Endodermal cell (in vitro differentiated cells): ENCODE results near the gene ZHX3. TPM values are rescaled to one million over a fixed set of nuclear protein-coding genes. Genes with fewer than 3 reads are reported as not detected.

ENCODE experiments used
- DNase-seq: peaks from one replicate; pipeline ENCODE4 v3.0.0-alpha.2; 2017
- H3K27ac ChIP-seq: 2 replicates; pipeline ENCODE4 v1.5.1; 2013; ENCODE audit warnings: mild to moderate bottlenecking, low read depth, low read length, moderate library complexity
- H3K27me3 ChIP-seq: 2 replicates; pipeline ENCODE4 v1.6.1; 2013; ENCODE audit warnings: mild to moderate bottlenecking, low read length, moderate library complexity; ENCODE audit not compliant: insufficient read depth, control insufficient read depth, poor library complexity, severe bottlenecking
- H3K36me3 ChIP-seq: 2 replicates; pipeline ENCODE4 v1.7.0; 2013; ENCODE audit warnings: mild to moderate bottlenecking, low read length, moderate library complexity; ENCODE audit not compliant: control insufficient read depth, insufficient read depth
- H3K4me1 ChIP-seq: one replicate; pipeline ENCODE4 v1.7.0; 2013; ENCODE audit warnings: low read length; ENCODE audit not compliant: control insufficient read depth, insufficient read depth
- H3K4me3 ChIP-seq: 2 replicates; pipeline ENCODE4 v1.5.1; 2013; ENCODE audit warnings: mild to moderate bottlenecking, low read length, moderate library complexity
- H3K9ac ChIP-seq: 2 replicates; pipeline ENCODE4 v1.6.1; 2013; ENCODE audit warnings: mild to moderate bottlenecking, low read length, moderate library complexity; ENCODE audit not compliant: poor library complexity, severe bottlenecking; ENCODE audit errors: extremely low read depth
- H3K9me3 ChIP-seq: 2 replicates; pipeline ENCODE4 v1.6.1; 2013; ENCODE audit warnings: mild to moderate bottlenecking, low read length, moderate library complexity; ENCODE audit not compliant: control insufficient read depth
- H3K27ac Mint-ChIP-seq: 2 replicates; pipeline ENCODE4 v1.8.0; 2020; ENCODE audit warnings: mixed read lengths
- H3K27me3 Mint-ChIP-seq: 2 replicates; pipeline ENCODE4 v1.8.0; 2021; ENCODE audit warnings: mild to moderate bottlenecking, mixed read lengths; ENCODE audit not compliant: insufficient read depth
- H3K36me3 Mint-ChIP-seq: 2 replicates; pipeline ENCODE4 v1.8.0; 2020; ENCODE audit warnings: low read depth, mixed read lengths
- H3K4me1 Mint-ChIP-seq: 2 replicates; pipeline ENCODE4 v1.8.0; 2020; ENCODE audit warnings: mixed read lengths
- H3K4me3 Mint-ChIP-seq: 2 replicates; pipeline ENCODE4 v1.8.0; 2020; ENCODE audit warnings: mild to moderate bottlenecking, moderate library complexity, mixed read lengths
- H3K9me3 Mint-ChIP-seq: 2 replicates; pipeline ENCODE4 v1.8.0; 2020; ENCODE audit warnings: mild to moderate bottlenecking, mixed read lengths
- WGBS, 2 experiments: methylation state at CpG; one replicate each; pipeline versions ENCODE4 v1.1.5 to v1.1.7; 2013; ENCODE audit warnings: missing lambda C conversion rate in 2 of 2, mixed read lengths in 1 of 2; ENCODE audit not compliant: insufficient coverage in 1 of 2, insufficient read length in 1 of 2; 5-methylcytosine and 5-hydroxymethylcytosine counted together
- total RNA-seq, 2 donors: library from RNA; stranded (reverse); fragmentation: NEBNext Ultra II Directional in 1 of 2; extraction: Animal tissue kit (Norgen Biotek cat#: 25700) in 1 of 2; gene quantifications; 2 replicates in 1 of 2; 3 replicates in 1 of 2; pipeline ENCODE4 v1.2.1, GENCODE V29; 2021
- TF ChIP-seq, protein P1 (sequence below): fragments of 200-600 bp; sonication (generic); conservative IDR thresholded peaks from 2 replicates; pipeline ENCODE4 v1.5.0; 2021; ENCODE audit warnings: antibody characterized with exemption, mild to moderate bottlenecking

Gene ZHX3
- total RNA-seq, 2 donors from 2014 or later = 5.4 to 5.5 TPM

DNA sequence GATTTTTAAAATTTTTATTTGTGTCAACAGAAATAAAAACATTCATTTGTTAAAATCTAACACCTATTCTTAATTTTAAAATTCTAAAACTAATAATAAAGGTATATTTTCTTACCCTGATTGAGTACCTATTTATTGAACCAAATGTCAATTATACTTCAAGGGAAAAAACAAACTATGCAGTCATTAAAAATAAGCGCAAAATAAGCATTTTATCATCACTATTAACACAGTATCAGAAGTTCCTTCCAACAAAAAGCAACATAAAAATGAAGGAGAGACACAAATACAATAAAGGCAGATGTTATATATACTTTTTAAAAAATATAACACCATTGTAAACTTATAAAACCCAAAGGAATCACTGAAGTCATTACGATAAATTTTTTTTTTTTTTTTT, 52.7 kb downstream of the ZHX3 start:
- no peaks in the 10 kb centered on the region for H3K9me3 Mint-ChIP-seq
- H3K27ac Mint-ChIP-seq = no peak overlapping the region
- 83 to 97% methylated on average over 1 to 2 of the region's 2 CpGs for WGBS, 2 experiments
- H3K36me3 Mint-ChIP-seq = no peaks in the 10 kb centered on the region
- Histone ChIP-seq H3K4me1 (peaks cover 20% of the 10 kb centered on the region), H3K27ac (no peak overlapping the region), H3K4me3 (no peak overlapping the region), H3K36me3 (no peaks in the 10 kb centered on the region), H3K9ac (no peak overlapping the region), H3K27me3 (peaks cover 28% of the 10 kb centered on the region), H3K9me3 (no peaks in the 10 kb centered on the region)
- no peak overlapping the region for H3K4me3 Mint-ChIP-seq
- peaks cover 9% of the 10 kb centered on the region for H3K4me1 Mint-ChIP-seq
- H3K27me3 Mint-ChIP-seq = peaks cover 2% of the 10 kb centered on the region
- TF ChIP-seq, protein P1, sequence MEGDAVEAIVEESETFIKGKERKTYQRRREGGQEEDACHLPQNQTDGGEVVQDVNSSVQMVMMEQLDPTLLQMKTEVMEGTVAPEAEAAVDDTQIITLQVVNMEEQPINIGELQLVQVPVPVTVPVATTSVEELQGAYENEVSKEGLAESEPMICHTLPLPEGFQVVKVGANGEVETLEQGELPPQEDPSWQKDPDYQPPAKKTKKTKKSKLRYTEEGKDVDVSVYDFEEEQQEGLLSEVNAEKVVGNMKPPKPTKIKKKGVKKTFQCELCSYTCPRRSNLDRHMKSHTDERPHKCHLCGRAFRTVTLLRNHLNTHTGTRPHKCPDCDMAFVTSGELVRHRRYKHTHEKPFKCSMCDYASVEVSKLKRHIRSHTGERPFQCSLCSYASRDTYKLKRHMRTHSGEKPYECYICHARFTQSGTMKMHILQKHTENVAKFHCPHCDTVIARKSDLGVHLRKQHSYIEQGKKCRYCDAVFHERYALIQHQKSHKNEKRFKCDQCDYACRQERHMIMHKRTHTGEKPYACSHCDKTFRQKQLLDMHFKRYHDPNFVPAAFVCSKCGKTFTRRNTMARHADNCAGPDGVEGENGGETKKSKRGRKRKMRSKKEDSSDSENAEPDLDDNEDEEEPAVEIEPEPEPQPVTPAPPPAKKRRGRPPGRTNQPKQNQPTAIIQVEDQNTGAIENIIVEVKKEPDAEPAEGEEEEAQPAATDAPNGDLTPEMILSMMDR = no peak
- DNase-seq = no peak

DNA sequence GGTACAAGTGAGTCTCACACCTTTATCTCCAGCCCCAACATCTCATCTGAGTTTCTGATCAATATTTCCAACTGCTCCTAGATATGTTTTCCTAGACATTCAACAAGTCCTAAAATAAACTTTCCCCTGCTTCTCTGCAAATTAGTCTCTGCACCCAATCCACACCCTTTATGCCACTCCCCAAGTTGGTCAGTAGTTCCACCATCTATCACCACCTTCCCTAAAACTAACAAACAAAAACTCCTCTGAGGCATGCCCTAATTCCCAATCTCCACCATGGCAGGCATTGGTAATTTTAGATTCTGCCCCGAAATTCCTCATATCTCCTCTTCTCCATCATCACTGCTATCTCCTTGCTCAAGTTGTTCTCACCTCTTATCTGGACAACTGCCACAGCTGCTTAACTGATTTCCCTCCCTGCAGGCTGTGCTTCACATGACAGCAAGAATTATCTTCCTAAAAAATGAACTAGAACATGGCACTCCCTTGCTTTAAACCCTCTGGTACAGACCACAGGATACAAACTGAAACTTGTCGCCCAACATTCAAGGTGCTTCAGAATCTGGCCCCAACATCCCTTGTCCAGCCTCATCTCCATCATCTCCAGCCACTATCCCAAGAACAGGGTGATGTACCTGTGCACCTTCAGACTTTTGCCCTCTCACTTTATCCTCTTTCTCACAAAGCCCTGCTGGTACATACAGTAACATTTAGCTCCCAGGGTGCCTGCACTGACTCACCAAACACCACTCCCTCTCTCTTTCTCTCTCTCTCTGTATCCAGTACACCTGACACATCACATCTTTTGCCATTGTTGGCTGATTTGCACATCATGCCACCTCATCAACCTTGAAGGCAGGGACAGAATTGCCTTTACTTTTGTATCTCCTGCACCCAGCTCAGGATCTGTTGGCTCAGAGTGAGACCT, 55.5 kb downstream of the ZHX3 start:
- 77 to 88% methylated on average over 2 of the region's 2 CpGs for WGBS, 2 experiments
- TF ChIP-seq, protein P1 = no peak
- Histone ChIP-seq H3K27me3 (peaks cover 15% of the 10 kb centered on the region), H3K27ac (no peak overlapping the region), H3K9ac (no peak overlapping the region), H3K4me1 (peaks cover 20% of the 10 kb centered on the region), H3K4me3 (no peak overlapping the region), H3K9me3 (no peaks in the 10 kb centered on the region), H3K36me3 (no peaks in the 10 kb centered on the region)
- no peak overlapping the region for H3K27ac Mint-ChIP-seq
- H3K4me1 Mint-ChIP-seq = peaks cover 7% of the 10 kb centered on the region
- no peaks in the 10 kb centered on the region for H3K9me3 Mint-ChIP-seq
- no peak for DNase-seq
- H3K4me3 Mint-ChIP-seq = no peak overlapping the region
- no peaks in the 10 kb centered on the region for H3K36me3 Mint-ChIP-seq
- H3K27me3 Mint-ChIP-seq = no peaks in the 10 kb centered on the region

DNA sequence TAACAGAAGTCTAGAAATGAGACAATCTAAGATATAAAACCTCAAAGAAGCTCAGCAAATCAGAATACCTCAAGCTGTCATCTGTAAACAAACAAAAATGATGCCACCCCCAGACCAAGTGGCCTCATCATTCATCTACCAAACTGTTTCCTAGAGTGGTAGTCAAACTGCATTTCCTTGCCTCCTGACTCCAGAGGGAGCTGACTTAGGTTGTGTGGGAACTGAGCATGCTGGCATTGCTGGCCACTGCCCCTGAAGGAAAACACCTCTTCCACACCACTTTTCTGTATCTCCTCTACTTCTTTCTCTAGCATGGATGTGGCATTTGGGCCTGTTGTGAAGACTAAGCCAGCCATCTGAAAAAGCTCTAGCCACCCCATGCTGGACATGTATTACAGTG, 56.3 kb downstream of the ZHX3 start:
- no peak overlapping the region for H3K27ac Mint-ChIP-seq
- no peaks in the 10 kb centered on the region for H3K27me3 Mint-ChIP-seq
- Histone ChIP-seq H3K27me3 (peaks cover 21% of the 10 kb centered on the region), H3K9me3 (no peaks in the 10 kb centered on the region), H3K9ac (no peak overlapping the region), H3K27ac (no peak overlapping the region), H3K4me3 (no peak overlapping the region), H3K36me3 (no peaks in the 10 kb centered on the region), H3K4me1 (peaks cover 20% of the 10 kb centered on the region)
- no peaks in the 10 kb centered on the region for H3K9me3 Mint-ChIP-seq
- no peak overlapping the region for H3K4me3 Mint-ChIP-seq
- no peaks in the 10 kb centered on the region for H3K36me3 Mint-ChIP-seq
- peaks cover 7% of the 10 kb centered on the region for H3K4me1 Mint-ChIP-seq
- DNase-seq = peak; percentile 58
- TF ChIP-seq, protein P1 = peak; percentile 27
